Fibroblast of lung (primary cell): ENCODE measurements around the gene STEEP1. TPM values are rescaled to one million over a fixed set of nuclear protein-coding genes. Genes with fewer than 3 reads are reported as not detected.
"Not testable (repeated sequence)": the region's sequence is repeated elsewhere in the genome, so short reads cannot be mapped to it uniquely, and the experiment has no call there.

Experiments used
- DNase-seq, 2 donors: peaks; one replicate each; pipeline versions ENCODE4 v3.0.0 to v3.0.0-alpha.2; 2010; ENCODE audit warnings: low read depth in 2 of 2
- H2AFZ ChIP-seq: 2 replicates; pipeline ENCODE4 v1.5.1; 2012; ENCODE audit warnings: low read length, control low read depth, inconsistent platforms
- H3K27ac ChIP-seq: 2 replicates; pipeline ENCODE4 v1.5.1; 2011; ENCODE audit warnings: low read length, control low read depth; ENCODE audit not compliant: insufficient read depth
- H3K27me3 ChIP-seq: 2 replicates; pipeline ENCODE4 v1.5.1; 2011; ENCODE audit warnings: mild to moderate bottlenecking, low read length; ENCODE audit not compliant: control insufficient read depth, insufficient read depth
- H3K36me3 ChIP-seq: 2 replicates; pipeline ENCODE4 v1.5.1; 2011; ENCODE audit warnings: low read length; ENCODE audit not compliant: control insufficient read depth, insufficient read depth
- H3K4me1 ChIP-seq: 2 replicates; pipeline ENCODE4 v1.5.1; 2011; ENCODE audit warnings: low read length; ENCODE audit not compliant: control insufficient read depth, insufficient read depth; ENCODE audit errors: extremely low read depth
- H3K4me2 ChIP-seq: 2 replicates; pipeline ENCODE4 v1.5.1; 2011; ENCODE audit warnings: low read length, control low read depth; ENCODE audit not compliant: insufficient read depth; ENCODE audit errors: extremely low read depth
- H3K4me3 ChIP-seq, 4 experiments: fragments of 200-600 bp in 1 of 4; sonication (generic) in 1 of 4; replicated peaks in 1 of 4; 2 replicates each; pipeline ENCODE4 v1.5.1; 2011 to 2016; ENCODE audit warnings: low read length in 4 of 4, low read depth in 3 of 4, mild to moderate bottlenecking in 3 of 4, control low read depth in 2 of 4, inconsistent platforms in 1 of 4, mixed read lengths in 1 of 4; ENCODE audit not compliant: insufficient read depth in 1 of 4; ENCODE audit errors: control extremely low read depth in 1 of 4
- H3K79me2 ChIP-seq: 2 replicates; pipeline ENCODE4 v1.5.1; 2012; ENCODE audit warnings: mild to moderate bottlenecking, low read length, inconsistent platforms; ENCODE audit not compliant: control insufficient read depth, insufficient read depth
- H3K9ac ChIP-seq: 2 replicates; pipeline ENCODE4 v1.5.1; 2011; ENCODE audit warnings: mild to moderate bottlenecking, low read length, control low read depth; ENCODE audit not compliant: insufficient read depth
- H3K9me3 ChIP-seq: 2 replicates; pipeline ENCODE4 v1.5.1; 2012; ENCODE audit warnings: low read depth, low read length; ENCODE audit not compliant: control insufficient read depth, insufficient read depth
- H4K20me1 ChIP-seq: 2 replicates; pipeline ENCODE4 v1.5.1; 2011; ENCODE audit warnings: low read length; ENCODE audit not compliant: control insufficient read depth, insufficient read depth; ENCODE audit errors: extremely low read depth
- EZH2 ChIP-seq: IDR thresholded peaks from 2 replicates; pipeline ENCODE4 v1.5.1; 2012; ENCODE audit warnings: low read length, control low read depth, mild to moderate bottlenecking; ENCODE audit errors: missing control alignments
- polyA plus RNA-seq, 2 donors: library from polyadenylated mRNA; depleted of rRNA in 1 of 2; stranded (reverse) in 1 of 2; unstranded in 1 of 2; fragments of >200 nt; gene quantifications; 2 replicates each; pipeline ENCODE4 v1.2.1, GENCODE V29; 2011 to 2012; ENCODE audit warnings: missing spikeins in 1 of 2
- total RNA-seq: library from RNA; depleted of rRNA; stranded (reverse); fragments of >200 nt; gene quantifications from 2 replicates; pipeline ENCODE4 v1.2.1, GENCODE V29; 2014
- TF ChIP-seq, protein P1 (sequence below), 2 donors: IDR thresholded peaks in 1 of 2; conservative IDR thresholded peaks in 1 of 2; 1 replicate in 1 of 2; 2 replicates in 1 of 2; pipeline ENCODE4 v1.5.1; 2011 to 2012; ENCODE audit warnings: low read length in 2 of 2, control low read depth in 1 of 2, inconsistent platforms in 1 of 2, low read depth in 1 of 2, mild to moderate bottlenecking in 1 of 2

STEEP1 gene
- total and polyA plus RNA-seq, 2 donors (not counting 1 experiment from before 2014, with no cell fraction given) = 20.3 to 40.8 TPM

- H3K4me2 ChIP-seq, H3K9ac ChIP-seq, H3K9me3 ChIP-seq, H3K27me3 ChIP-seq, H3K36me3 ChIP-seq, H2AFZ ChIP-seq, DNase-seq, H4K20me1 ChIP-seq, H3K27ac ChIP-seq, H3K4me3 ChIP-seq, H3K79me2 ChIP-seq, H3K4me1 ChIP-seq: not testable (repeated sequence)
Observed at GRCh38 chrX:119493851-119494495, 71.2 kb downstream of the STEEP1 start.

DNA sequence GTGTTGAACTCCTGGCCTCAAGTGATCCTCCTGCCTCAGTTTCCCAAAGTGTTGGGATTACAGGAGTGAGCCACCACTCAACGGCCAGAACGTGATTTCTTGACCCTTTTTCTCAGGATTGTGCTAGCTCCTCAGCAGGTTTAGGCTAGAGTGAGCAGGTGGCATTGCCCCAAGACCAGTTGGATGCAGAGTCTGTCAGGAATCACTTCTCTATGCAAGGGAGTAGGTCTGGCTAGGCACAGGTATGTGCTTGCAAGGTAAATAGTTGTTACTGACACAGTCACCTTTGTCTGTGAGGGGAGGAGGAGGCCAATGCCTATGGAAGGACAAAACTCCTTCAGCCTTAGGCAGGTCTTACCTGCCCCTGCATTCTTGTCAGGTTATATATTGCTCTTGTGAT lies 72.7 kb downstream of the STEEP1 start:
- no peak overlapping the region for H2AFZ ChIP-seq
- H3K4me3 ChIP-seq = no peak overlapping the region
- H4K20me1 ChIP-seq = no peaks in the 10 kb centered on the region
- H3K27me3 ChIP-seq = no peaks in the 10 kb centered on the region
- DNase-seq = no peak
- H3K79me2 ChIP-seq = no peaks in the 10 kb centered on the region
- no peak overlapping the region for H3K9ac ChIP-seq
- no peak overlapping the region for H3K27ac ChIP-seq
- H3K36me3 ChIP-seq = no peaks in the 10 kb centered on the region
- no peak overlapping the region for H3K4me2 ChIP-seq
- no peaks in the 10 kb centered on the region for H3K4me1 ChIP-seq
- H3K9me3 ChIP-seq = no peaks in the 10 kb centered on the region
- TF ChIP-seq, protein P1, sequence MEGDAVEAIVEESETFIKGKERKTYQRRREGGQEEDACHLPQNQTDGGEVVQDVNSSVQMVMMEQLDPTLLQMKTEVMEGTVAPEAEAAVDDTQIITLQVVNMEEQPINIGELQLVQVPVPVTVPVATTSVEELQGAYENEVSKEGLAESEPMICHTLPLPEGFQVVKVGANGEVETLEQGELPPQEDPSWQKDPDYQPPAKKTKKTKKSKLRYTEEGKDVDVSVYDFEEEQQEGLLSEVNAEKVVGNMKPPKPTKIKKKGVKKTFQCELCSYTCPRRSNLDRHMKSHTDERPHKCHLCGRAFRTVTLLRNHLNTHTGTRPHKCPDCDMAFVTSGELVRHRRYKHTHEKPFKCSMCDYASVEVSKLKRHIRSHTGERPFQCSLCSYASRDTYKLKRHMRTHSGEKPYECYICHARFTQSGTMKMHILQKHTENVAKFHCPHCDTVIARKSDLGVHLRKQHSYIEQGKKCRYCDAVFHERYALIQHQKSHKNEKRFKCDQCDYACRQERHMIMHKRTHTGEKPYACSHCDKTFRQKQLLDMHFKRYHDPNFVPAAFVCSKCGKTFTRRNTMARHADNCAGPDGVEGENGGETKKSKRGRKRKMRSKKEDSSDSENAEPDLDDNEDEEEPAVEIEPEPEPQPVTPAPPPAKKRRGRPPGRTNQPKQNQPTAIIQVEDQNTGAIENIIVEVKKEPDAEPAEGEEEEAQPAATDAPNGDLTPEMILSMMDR (conservative IDR thresholded peaks at IDR 0.05 in 1 of 2, IDR thresholded peaks at IDR 0.05 in 1 of 2; ENCODE audit: low read depth in 1 of 2, low read length in 2 of 2) = no peak
- no peak for TF ChIP-seq EZH2

DNA sequence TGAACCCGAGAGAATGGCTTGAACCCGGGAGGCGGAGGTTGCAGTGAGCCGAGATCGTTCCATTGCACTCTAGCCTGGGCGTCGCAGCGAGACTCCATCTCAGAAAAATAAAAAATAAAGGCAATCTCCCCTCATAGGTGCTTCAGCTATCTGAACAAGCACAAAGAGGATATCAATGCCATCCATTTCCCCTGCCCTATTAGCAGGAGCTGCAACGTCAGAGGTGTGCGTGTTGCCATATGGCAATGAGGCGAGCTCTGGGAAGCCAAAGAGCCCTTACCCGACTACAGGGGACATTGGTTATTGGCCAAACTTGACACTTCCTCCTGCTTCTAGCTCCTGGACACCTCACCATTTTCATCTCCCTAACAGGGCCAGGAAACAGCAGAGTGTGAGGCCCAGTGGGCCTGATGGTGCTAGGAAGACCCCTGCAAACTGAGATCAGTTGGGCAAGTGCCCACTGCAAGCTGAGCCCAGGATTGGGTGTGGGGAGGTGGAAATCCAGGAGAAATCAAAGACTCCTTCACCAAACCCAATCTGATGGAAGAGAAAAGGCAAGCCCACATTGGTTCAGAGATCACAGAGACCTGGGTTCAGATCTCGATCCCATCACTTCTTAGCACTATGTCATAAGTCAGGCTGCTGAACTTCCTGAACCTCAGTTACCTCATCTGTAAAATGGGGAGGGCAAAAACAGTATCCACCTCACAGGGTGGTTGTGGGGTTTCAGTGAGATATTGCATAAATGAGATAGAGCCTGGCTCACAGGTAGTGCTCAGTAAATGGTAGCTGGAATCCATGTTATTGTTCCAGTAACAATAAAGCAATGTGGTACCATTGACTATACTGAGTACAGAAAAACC lies 75.8 kb downstream of the STEEP1 start:
- no peak overlapping the region for H3K27ac ChIP-seq
- no peaks in the 10 kb centered on the region for H3K36me3 ChIP-seq
- H3K79me2 ChIP-seq = no peaks in the 10 kb centered on the region
- no peaks in the 10 kb centered on the region for H3K27me3 ChIP-seq
- TF ChIP-seq, protein P1 (conservative IDR thresholded peaks at IDR 0.05 in 1 of 2, IDR thresholded peaks at IDR 0.05 in 1 of 2; ENCODE audit: low read depth in 1 of 2, low read length in 2 of 2) = no peak
- no peak for TF ChIP-seq EZH2
- no peak overlapping the region for H3K4me3 ChIP-seq
- no peak for DNase-seq
- H4K20me1 ChIP-seq = no peaks in the 10 kb centered on the region
- H3K4me1 ChIP-seq = no peaks in the 10 kb centered on the region
- H3K9me3 ChIP-seq = no peaks in the 10 kb centered on the region
- H3K9ac ChIP-seq = no peak overlapping the region
- H3K4me2 ChIP-seq = no peak overlapping the region
- no peak overlapping the region for H2AFZ ChIP-seq
